HCT116 (cell line): ENCODE measurements around the gene MYL6B.

Experiments used
- EZH2phosphoT487 ChIP-seq: fragments of 200-600 bp; IDR thresholded peaks from 2 replicates; pipeline ENCODE4 v1.6.1; 2018; ENCODE audit warnings: antibody characterized with exemption, borderline replicate concordance
- POLR2AphosphoS5 ChIP-seq: IDR thresholded peaks from 2 replicates; pipeline ENCODE4 v1.6.1; 2011; ENCODE audit warnings: mild to moderate bottlenecking, low read depth, low read length, moderate library complexity
- TF ChIP-seq, protein P1 (sequence below), 3 experiments: fragments of 200-600 bp in 1 of 3; sonication (generic) in 1 of 3; IDR thresholded peaks in 2 of 3; conservative IDR thresholded peaks in 1 of 3; 2 replicates each; pipeline ENCODE4 v1.5.1; 2012 to 2017; ENCODE audit warnings: low read depth in 2 of 3, low read length in 2 of 3, antibody characterized with exemption in 1 of 3, borderline replicate concordance in 1 of 3, control low read depth in 1 of 3, mild to moderate bottlenecking in 1 of 3, mixed read lengths in 1 of 3, mixed run types in 1 of 3, moderate library complexity in 1 of 3; ENCODE audit not compliant: insufficient read depth in 1 of 3

DNA sequence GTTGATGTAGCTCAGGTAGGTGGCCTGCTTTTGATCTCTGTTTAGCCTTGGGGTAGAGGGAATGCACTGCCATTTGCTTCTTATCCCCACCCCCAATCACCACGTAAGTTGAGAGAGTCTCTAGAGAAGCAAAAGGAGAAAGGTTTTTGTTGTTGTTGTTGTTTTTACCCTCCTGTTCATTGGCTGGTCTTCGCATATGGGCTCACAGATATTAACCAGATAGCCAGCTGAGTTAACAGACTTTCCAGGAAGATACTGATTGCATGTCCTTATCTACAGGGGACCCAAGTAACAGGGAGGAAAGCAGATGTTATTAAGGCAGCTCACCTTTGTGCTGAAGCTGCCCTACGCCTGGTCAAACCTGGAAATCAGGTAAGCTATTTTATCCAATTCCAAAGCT, 45.1 kb upstream of the MYL6B start:
- TF ChIP-seq POLR2AphosphoS5 (no peak), EZH2phosphoT487 (no peak)
- TF ChIP-seq, protein P1, sequence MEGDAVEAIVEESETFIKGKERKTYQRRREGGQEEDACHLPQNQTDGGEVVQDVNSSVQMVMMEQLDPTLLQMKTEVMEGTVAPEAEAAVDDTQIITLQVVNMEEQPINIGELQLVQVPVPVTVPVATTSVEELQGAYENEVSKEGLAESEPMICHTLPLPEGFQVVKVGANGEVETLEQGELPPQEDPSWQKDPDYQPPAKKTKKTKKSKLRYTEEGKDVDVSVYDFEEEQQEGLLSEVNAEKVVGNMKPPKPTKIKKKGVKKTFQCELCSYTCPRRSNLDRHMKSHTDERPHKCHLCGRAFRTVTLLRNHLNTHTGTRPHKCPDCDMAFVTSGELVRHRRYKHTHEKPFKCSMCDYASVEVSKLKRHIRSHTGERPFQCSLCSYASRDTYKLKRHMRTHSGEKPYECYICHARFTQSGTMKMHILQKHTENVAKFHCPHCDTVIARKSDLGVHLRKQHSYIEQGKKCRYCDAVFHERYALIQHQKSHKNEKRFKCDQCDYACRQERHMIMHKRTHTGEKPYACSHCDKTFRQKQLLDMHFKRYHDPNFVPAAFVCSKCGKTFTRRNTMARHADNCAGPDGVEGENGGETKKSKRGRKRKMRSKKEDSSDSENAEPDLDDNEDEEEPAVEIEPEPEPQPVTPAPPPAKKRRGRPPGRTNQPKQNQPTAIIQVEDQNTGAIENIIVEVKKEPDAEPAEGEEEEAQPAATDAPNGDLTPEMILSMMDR (IDR thresholded peaks at IDR 0.05 in 2 of 3, conservative IDR thresholded peaks at IDR 0.05 in 1 of 3; ENCODE audit: borderline replicate concordance in 1 of 3, insufficient read depth in 1 of 3, low read depth in 2 of 3, low read length in 2 of 3), result no peak
